Right ventricle myocardium superior (tissue), 1 donor: Measurements from ENCODE around the gene SLC12A1. TPM values are rescaled to one million over a fixed set of nuclear protein-coding genes. Genes with fewer than 3 reads are reported as not detected.

Source experiments
- ATAC-seq: fragments of 200-7000 bp; cut with Tn5 transposase; one replicate; pipeline ENCODE4 v1.9.1; 2020; ENCODE audit warnings: mild to moderate bottlenecking; ENCODE audit not compliant: poor library complexity
- DNase-seq: peaks from one replicate; pipeline ENCODE4 v3.0.0-alpha.2; 2020
- intact Hi-C: fragments of 100-400 bp; cut with DNase I; formaldehyde crosslinking; loops from one replicate; pipeline ENCODE4 v1.11.2; 2022
- total RNA-seq: library from RNA; stranded (reverse); fragmentation: NEBNext Ultra II Directional; extraction: Animal tissue kit (Norgen Biotek cat#: 25700); gene quantifications from one replicate; pipeline ENCODE4 v1.2.1, GENCODE V29; 2021
- donor health status: DM: no; HTN: yes; CAD: no; lungs with severe emphysema.

SLC12A1 gene
- total RNA-seq, 1 donor from 2014 or later, result not detected

DNA sequence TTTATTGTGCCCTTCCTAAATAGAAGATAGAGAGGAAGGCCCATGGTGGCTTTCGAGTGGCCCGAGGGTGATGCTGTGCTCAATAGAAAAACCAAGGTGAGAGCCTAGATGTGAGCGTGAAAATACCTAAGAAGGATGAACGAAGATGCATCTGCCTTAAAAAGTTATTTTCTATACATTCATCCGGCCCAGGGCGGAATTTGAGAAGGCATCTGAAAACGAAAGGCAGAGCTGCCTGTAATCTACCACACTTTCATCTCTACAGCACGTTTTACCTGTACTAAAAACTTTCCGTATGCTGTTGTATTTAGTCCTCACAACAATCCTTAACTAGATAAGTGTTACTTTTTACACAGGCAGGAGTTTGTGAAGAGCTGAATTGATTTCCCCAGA, 126.5 kb downstream of the SLC12A1 start:
- intact Hi-C loops, result no loop called here
- DNase-seq (no peak), ATAC-seq (no peak)

DNA sequence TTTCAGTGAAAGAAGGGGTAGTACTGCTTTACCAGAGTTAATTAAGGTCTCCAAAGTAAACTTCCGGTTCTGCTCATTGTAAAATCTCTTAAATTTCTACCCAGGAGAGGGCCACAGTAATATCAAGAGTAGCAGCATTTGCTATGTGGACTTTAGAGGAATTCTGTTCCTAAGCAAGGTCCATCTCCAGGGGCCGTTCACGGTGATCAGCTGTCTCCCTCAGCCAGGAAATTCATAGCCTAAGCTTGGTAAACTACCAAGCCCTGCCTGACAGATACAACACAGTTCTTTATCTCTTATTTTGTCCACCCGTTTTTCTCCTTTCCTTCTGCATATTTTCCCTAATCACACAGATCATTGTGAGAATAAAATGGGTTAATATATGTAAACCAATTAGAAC, 127.4 kb downstream of the SLC12A1 start:
- DNase-seq, result no peak
- intact Hi-C loops, result no loop called here
- ATAC-seq, result no peak

GRCh38 chr15:48334260-48334659, 128.2 kb downstream of the SLC12A1 start:
- no peak for DNase-seq
- no peak for ATAC-seq
- intact Hi-C loops, result no loop called here

GRCh38 chr15:48336940-48337339, 130.8 kb downstream of the SLC12A1 start:
- ATAC-seq (no peak), DNase-seq (no peak)
- intact Hi-C loops, result no loop called here

DNA sequence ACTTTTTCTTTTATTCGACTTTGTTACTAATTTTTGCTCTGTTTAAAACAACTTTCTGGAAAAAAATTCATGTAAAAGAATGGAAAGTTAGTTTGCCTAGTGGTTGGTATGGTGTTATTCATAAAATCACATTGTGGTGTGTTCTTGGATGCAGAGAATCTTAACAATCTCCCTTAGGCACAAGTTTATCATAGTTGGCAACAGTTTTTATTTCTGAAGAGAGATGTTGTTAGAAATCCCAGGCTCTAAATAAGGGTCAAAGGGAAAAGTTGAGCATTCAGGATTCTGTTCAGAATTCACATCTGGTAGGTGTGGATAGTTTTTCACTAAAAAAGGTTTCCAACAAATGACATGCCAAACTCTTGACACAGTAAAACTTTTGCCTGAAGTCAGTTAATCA, 131.5 kb downstream of the SLC12A1 start:
- intact Hi-C loops, result no loop called here
- ATAC-seq, result no peak
- no peak for DNase-seq

- ATAC-seq (no peak), DNase-seq (no peak)
- intact Hi-C loops, result no loop called here
Observed at GRCh38 chr15:48340111-48340510, 134.0 kb downstream of the SLC12A1 start.

DNA sequence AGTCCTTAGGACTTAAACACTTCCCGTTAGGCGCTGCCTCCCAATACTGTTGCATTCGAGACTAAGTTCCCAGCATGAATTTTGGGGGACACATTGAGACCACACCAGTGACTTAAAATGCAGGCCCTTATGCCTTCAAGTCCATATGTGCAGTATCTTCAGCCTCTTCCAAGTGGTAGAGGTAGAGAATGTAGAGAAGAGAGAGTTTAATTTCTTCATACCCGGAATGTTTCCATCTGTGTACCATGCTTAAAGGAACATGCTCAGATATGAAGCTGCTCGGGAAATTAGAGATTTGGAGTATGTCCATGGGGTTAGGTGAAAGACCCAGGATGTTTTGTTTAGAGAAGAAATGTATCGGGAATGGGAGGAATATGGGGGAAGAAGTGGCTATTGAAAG, 137.8 kb downstream of the SLC12A1 start:
- ATAC-seq (no peak), DNase-seq (no peak)
- intact Hi-C loops, result no loop called here

DNA sequence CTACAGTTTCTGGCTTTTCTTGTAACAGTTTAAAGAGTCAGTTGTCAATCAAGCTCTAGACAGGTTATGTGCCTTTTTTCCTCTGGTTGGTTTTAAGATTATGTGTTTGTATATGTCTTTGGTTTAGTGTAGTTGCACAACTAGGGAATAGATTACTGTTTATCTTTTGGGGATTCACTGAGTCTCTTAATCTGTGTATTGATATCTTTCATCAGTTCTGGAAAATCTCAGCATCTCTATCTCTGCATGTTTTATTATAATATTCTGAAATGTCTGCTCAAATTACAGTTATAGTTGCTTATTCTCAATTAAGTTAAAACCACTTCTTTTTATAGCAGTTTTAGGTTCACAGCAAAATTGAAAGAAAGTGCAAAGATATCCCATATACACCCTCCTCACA, 139.4 kb downstream of the SLC12A1 start:
- DNase-seq (no peak), ATAC-seq (no peak)
- intact Hi-C loops, result no loop called here

DNA sequence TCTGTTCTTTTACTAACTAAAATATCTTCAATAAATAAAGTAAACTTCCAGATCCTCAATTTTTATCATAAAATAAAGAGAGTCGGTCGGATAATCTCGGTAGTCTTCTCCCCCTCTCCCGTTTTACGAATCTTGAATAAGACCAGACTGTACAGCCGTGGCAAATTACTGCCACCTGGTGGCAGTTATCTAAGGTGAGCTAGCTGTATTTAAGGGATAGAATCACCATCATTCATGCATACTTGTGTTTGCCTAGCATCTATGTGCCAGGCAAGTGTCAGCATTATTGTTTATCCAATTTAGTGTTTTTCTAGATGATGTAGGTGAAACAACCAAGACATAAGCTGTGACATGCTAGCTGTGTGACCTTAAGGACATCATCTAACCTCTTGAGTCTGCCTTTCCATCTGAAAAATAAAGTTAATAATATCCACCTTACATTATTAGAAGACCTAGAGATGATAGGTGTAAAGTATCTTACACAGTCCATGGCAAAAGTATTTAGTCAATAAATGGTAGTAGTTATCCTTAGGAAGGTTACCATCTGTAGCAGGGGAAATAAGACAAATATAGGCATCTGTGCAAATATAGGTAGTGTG, 146.5 kb downstream of the SLC12A1 start:
- DNase-seq (no peak), ATAC-seq (peak; percentile 71)
- intact Hi-C loops, result no loop called here

Other genes starting within 250 kb of the SLC12A1 start
- gene SLC24A5, start 85.3 kb upstream of the SLC12A1 start, total RNA-seq, result not detected
- gene MYEF2, start 28.0 kb upstream of the SLC12A1 start, total RNA-seq, result 7.1 TPM
- gene CTXN2, start 14.6 kb upstream of the SLC12A1 start, total RNA-seq, result not detected
- 79.0 TPM for gene DUT, start 125.1 kb downstream of the SLC12A1 start, total RNA-seq